Measurements from ENCODE around the gene RPTOR.

- TF ChIP-seq CTCF (conservative IDR thresholded peaks at IDR 0.05; ENCODE audit: low read depth, low read length) (no peak), EZH2 (IDR thresholded peaks at IDR 0.05; ENCODE audit: low read length, unreplicated experiment) (no peak), EZH2phosphoT487 (IDR thresholded peaks at IDR 0.05; ENCODE audit: borderline replicate concordance, low read length) (no peak)
Observed at GRCh38 chr17:81009136-81009535, 464.5 kb downstream of the RPTOR start.
